K562 (cell line): ENCODE data around the gene ARHGAP32.

Source experiments
- BRCA1 ChIP-seq, 2 experiments: fragments of 450-650 bp in 1 of 2; sonication (generic) in 1 of 2; formaldehyde crosslinking in 1 of 2; IDR thresholded peaks; 2 replicates each; pipeline versions ENCODE4 v1.5.0 to v1.6.1; 2017 to 2020; ENCODE audit warnings: mild to moderate bottlenecking in 1 of 2, missing genetic modification reagents in 1 of 2
- KLF10 ChIP-seq: fragments of 250-450 bp; sonication (Bioruptor Pico); IDR thresholded peaks from 2 replicates; pipeline ENCODE4 v1.6.1; 2021; ENCODE audit warnings: matching md5 sums
- NR2C2 ChIP-seq, 2 experiments: fragments of 200-800 bp in 1 of 2; sonication (Bioruptor generic) in 1 of 2; sonication (generic) in 1 of 2; formaldehyde crosslinking in 1 of 2; IDR thresholded peaks; 2 replicates each; pipeline versions ENCODE4 v1.6.1 to v1.8.0; 2016 to 2022; ENCODE audit warnings: mild to moderate bottlenecking in 1 of 2, missing compliant biosample characterization in 1 of 2, missing genetic modification characterization in 1 of 2, missing genetic modification reagents in 1 of 2
- POLR2A ChIP-seq: fragments of 450-650 bp; conservative IDR thresholded peaks from 2 replicates; pipeline ENCODE4 v1.6.1; 2016
- PTRF ChIP-seq: fragments of 450-650 bp; IDR thresholded peaks from 2 replicates; pipeline ENCODE4 v1.6.1; 2016; ENCODE audit warnings: mild to moderate bottlenecking, missing genetic modification characterization, missing compliant biosample characterization
- RFX5 ChIP-seq: IDR thresholded peaks from 2 replicates; pipeline ENCODE4 v1.6.1; 2011; ENCODE audit warnings: low read depth, mild to moderate bottlenecking, improper control_type of control experiment, low read length
- TAF1 ChIP-seq: IDR thresholded peaks from 2 replicates; pipeline ENCODE4 v1.6.1; 2011; ENCODE audit warnings: mild to moderate bottlenecking, low read length, moderate library complexity; ENCODE audit not compliant: insufficient read depth, control insufficient read depth, severe bottlenecking; ENCODE audit errors: extremely low read depth
- ZZZ3 ChIP-seq: fragments of 450-650 bp; IDR thresholded peaks from 2 replicates; pipeline ENCODE4 v1.6.1; 2016; ENCODE audit warnings: antibody characterized with exemption, mild to moderate bottlenecking, moderate library complexity
- TF ChIP-seq, protein P1 (sequence below): fragments of 250-450 bp; sonication (Bioruptor Pico); IDR thresholded peaks from 2 replicates; pipeline ENCODE4 v1.4.0; 2020; ENCODE audit warnings: mild to moderate bottlenecking, moderate library complexity

DNA sequence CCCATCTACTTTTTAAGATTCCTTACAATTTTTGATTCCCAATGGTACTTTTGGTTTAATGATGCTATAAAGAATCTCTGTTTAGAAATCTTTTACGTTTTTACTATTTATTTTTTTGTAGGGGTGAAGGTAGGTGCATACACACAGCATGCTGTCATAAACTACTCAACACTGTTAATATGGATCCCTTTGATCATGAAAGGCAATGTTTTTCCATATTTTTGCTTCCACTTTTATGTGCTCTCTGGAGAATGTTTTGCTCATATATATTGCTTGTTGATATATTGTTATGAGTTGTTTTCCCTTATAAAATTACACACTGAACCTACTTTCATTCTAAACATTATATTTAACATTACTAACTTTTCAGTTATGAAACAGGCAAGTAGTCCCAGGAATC, 125.9 kb downstream of the ARHGAP32 start:
- TF ChIP-seq PTRF (tag) (no peak), POLR2A (no peak), TAF1 (no peak), BRCA1 (IDR thresholded peaks at IDR 0.05) (no peak), BRCA1 (CRISPR knock-in tag; IDR thresholded peaks at IDR 0.05) (no peak), KLF10 (CRISPR knock-in tag) (no peak), NR2C2 (CRISPR knock-in tag; IDR thresholded peaks at IDR 0.05) (no peak), NR2C2 (tag; IDR thresholded peaks at IDR 0.05) (no peak), RFX5 (no peak), ZZZ3 (no peak)
- TF ChIP-seq, protein P1, sequence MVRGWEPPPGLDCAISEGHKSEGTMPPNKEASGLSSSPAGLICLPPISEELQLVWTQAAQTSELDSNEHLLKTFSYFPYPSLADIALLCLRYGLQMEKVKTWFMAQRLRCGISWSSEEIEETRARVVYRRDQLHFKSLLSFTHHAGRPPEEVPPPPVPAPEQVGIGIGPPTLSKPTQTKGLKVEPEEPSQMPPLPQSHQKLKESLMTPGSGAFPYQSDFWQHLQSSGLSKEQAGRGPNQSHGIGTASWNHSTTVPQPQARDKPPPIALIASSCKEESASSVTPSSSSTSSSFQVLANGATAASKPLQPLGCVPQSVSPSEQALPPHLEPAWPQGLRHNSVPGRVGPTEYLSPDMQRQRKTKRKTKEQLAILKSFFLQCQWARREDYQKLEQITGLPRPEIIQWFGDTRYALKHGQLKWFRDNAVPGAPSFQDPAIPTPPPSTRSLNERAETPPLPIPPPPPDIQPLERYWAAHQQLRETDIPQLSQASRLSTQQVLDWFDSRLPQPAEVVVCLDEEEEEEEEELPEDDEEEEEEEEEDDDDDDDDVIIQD (CRISPR knock-in tag): no peak
